ENCODE data around the gene KMT2C.
"Not testable (repeated sequence)": the region's sequence is repeated elsewhere in the genome, so short reads cannot be mapped to it uniquely, and the experiment has no call there.

Gene KMT2C

GRCh38 chr7:152399344-152399743, 36.5 kb downstream of the KMT2C start:
- DNase-seq: no peak

GRCh38 chr7:152395112-152395511, 40.7 kb downstream of the KMT2C start:
- DNase-seq: no peak

- not testable (repeated sequence) for DNase-seq
Observed at GRCh38 chr7:152394214-152394613, 41.6 kb downstream of the KMT2C start.

- DNase-seq: no peak
Observed at GRCh38 chr7:152392254-152392653, 43.5 kb downstream of the KMT2C start.

- DNase-seq: not testable (repeated sequence)
Observed at GRCh38 chr7:152386136-152386764, 49.6 kb downstream of the KMT2C start.

- not testable (repeated sequence) for DNase-seq
Observed at GRCh38 chr7:152384235-152385200, 51.3 kb downstream of the KMT2C start.

- no peak for DNase-seq
Observed at GRCh38 chr7:152383341-152384234, 52.2 kb downstream of the KMT2C start.

- no peak for DNase-seq
Observed at GRCh38 chr7:152382244-152382643, 53.6 kb downstream of the KMT2C start.

GRCh38 chr7:152380931-152381578, 54.7 kb downstream of the KMT2C start:
- DNase-seq: not testable (repeated sequence)

GRCh38 chr7:152378497-152378896, 57.3 kb downstream of the KMT2C start:
- not testable (repeated sequence) for DNase-seq

- DNase-seq: not testable (repeated sequence)
Observed at GRCh38 chr7:152376716-152377484, 58.9 kb downstream of the KMT2C start.

- DNase-seq: no peak
Observed at GRCh38 chr7:152370297-152370696, 65.5 kb downstream of the KMT2C start.

GRCh38 chr7:152369518-152369917, 66.3 kb downstream of the KMT2C start:
- DNase-seq: no peak

- DNase-seq: no peak
Observed at GRCh38 chr7:152367170-152367569, 68.6 kb downstream of the KMT2C start.

GRCh38 chr7:152366662-152367061, 69.1 kb downstream of the KMT2C start:
- no peak for DNase-seq

GRCh38 chr7:152365982-152366603, 69.7 kb downstream of the KMT2C start:
- no peak for DNase-seq

GRCh38 chr7:152363798-152364197, 72.0 kb downstream of the KMT2C start:
- no peak for DNase-seq

GRCh38 chr7:152362128-152362926, 73.5 kb downstream of the KMT2C start:
- no peak for DNase-seq

GRCh38 chr7:152355474-152356057, 80.2 kb downstream of the KMT2C start:
- no peak for DNase-seq

- DNase-seq: no peak
Observed at GRCh38 chr7:152354061-152354460, 81.7 kb downstream of the KMT2C start.

All from activated gamma-delta T cell treated with Interleukin-2 at 50 U/mL for 16 hours (primary cell).